ENCODE measurements around the gene MTNR1A.

Gene MTNR1A

DNA sequence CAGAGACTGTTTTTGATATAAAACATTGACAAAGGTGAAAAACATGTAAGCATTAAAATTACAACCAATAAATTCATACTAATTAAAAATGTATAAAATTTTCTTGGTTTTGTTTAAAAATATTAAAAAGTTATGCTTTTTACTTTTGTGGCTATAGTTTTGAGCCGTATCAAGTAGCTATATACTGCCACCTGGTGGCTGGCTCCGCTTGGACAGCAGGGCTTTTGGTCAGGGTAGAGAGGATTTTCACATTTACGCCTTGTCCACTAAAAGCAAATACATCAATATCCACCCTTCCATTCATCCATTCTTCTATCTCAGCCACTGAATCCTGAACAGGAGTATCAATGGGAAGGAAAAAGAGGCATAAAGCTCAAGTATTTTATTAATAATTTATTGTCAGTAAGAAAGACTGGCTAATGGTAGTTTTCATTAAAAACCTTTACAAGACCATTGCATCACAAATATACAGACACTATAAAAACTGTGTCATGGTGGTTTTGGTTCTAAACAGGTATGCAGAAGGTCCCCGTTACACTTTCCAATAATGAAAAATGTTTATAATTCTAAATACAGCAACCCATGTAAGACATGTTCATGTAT is 32.1 kb upstream of the MTNR1A start:
- H3K27me3 ChIP-seq (ENCODE audit: control insufficient read depth, insufficient read depth, low read length), result no peaks in the 10 kb centered on the region
- H3K36me3 ChIP-seq (ENCODE audit: control insufficient read depth, insufficient read depth, low read length), result peaks cover 5% of the 10 kb centered on the region
- H3K9ac ChIP-seq (ENCODE audit: low read length), result no peak overlapping the region
- no peaks in the 10 kb centered on the region for H3K4me1 ChIP-seq (ENCODE audit: control insufficient read depth, insufficient read depth, low read length)
- H3K9me3 ChIP-seq (ENCODE audit: control insufficient read depth, low read length), result no peaks in the 10 kb centered on the region
- H3K4me3 ChIP-seq (ENCODE audit: low read length), result no peak overlapping the region

DNA sequence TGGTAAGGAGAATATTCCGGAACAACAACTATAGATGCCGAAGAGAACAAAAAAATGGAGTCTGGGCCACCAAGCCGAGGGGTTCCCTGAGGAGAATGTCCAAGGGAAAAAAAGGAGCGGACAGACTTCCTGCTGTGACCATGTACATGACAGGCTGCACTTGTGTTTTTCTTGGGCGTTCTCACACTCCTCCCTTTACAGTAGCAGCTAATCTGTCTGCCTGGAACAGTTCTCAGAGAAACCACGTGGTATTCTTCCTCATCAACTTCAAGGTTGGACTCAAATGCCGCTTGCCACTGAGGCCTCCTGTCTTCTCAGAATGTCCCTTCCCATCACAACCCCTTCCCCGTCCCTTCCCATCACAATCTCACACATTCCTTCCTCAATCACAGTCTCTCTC is 30.8 kb upstream of the MTNR1A start:
- Histone ChIP-seq H3K9me3 (ENCODE audit: control insufficient read depth, low read length) (no peaks in the 10 kb centered on the region), H3K4me3 (ENCODE audit: low read length) (no peak overlapping the region), H3K4me1 (ENCODE audit: control insufficient read depth, insufficient read depth, low read length) (no peaks in the 10 kb centered on the region), H3K36me3 (ENCODE audit: control insufficient read depth, insufficient read depth, low read length) (peaks cover 5% of the 10 kb centered on the region), H3K9ac (ENCODE audit: low read length) (no peak overlapping the region), H3K27me3 (ENCODE audit: control insufficient read depth, insufficient read depth, low read length) (no peaks in the 10 kb centered on the region)

- Histone ChIP-seq H3K9me3 (ENCODE audit: control insufficient read depth, low read length) (no peaks in the 10 kb centered on the region), H3K4me3 (ENCODE audit: low read length) (no peak overlapping the region), H3K4me1 (ENCODE audit: control insufficient read depth, insufficient read depth, low read length) (no peaks in the 10 kb centered on the region), H3K9ac (ENCODE audit: low read length) (no peak overlapping the region), H3K36me3 (ENCODE audit: control insufficient read depth, insufficient read depth, low read length) (peaks cover 5% of the 10 kb centered on the region), H3K27me3 (ENCODE audit: control insufficient read depth, insufficient read depth, low read length) (no peaks in the 10 kb centered on the region)
Observed at GRCh38 chr4:186584912-186585311, 29.5 kb upstream of the MTNR1A start.

DNA sequence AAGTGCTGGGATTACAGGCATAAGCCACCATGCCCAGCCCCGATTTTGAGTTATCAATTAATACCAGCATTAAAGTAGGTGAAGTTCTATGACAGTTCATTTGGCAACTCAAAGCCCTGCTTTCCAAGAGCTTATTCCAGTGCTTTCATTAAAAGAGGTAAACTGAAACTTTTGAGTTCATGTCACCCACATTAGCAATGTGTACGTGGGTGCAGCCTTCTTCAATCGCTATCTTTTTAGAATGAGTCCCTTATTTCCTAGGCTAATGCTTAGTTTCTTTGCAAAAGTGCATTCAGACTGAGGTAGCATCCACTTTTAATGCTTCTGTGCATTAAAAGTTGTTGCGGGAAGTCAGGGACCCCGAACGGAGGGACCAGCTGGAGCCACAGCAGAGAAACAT is 26.1 kb upstream of the MTNR1A start:
- Histone ChIP-seq H3K9ac (ENCODE audit: low read length) (no peak overlapping the region), H3K9me3 (ENCODE audit: control insufficient read depth, low read length) (no peaks in the 10 kb centered on the region), H3K4me3 (ENCODE audit: low read length) (no peak overlapping the region), H3K4me1 (ENCODE audit: control insufficient read depth, insufficient read depth, low read length) (no peaks in the 10 kb centered on the region), H3K27me3 (ENCODE audit: control insufficient read depth, insufficient read depth, low read length) (no peaks in the 10 kb centered on the region), H3K36me3 (ENCODE audit: control insufficient read depth, insufficient read depth, low read length) (no peaks in the 10 kb centered on the region)

DNA sequence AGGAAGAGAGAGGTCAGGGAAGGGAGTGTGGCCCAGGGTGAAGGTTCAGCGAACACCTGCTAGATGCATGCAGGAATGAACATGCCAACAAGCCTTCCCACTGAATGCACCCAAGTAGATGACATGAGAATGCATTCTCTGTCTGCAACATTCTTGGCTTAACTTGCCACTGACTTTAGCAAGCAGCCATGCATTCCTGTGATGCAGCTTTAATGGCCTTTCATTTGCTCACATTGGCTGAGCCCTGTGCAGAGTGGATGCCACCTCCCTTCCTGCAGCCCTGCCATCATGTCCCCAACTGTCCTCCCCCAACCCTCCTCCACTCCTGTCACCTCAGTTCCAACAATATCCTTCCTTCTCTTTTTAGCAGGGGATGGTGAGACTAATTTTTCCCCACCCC is 25.3 kb upstream of the MTNR1A start:
- Histone ChIP-seq H3K27me3 (ENCODE audit: control insufficient read depth, insufficient read depth, low read length) (no peaks in the 10 kb centered on the region), H3K4me3 (ENCODE audit: low read length) (no peak overlapping the region), H3K4me1 (ENCODE audit: control insufficient read depth, insufficient read depth, low read length) (no peaks in the 10 kb centered on the region), H3K9ac (ENCODE audit: low read length) (no peak overlapping the region), H3K36me3 (ENCODE audit: control insufficient read depth, insufficient read depth, low read length) (no peaks in the 10 kb centered on the region), H3K9me3 (ENCODE audit: control insufficient read depth, low read length) (no peaks in the 10 kb centered on the region)

DNA sequence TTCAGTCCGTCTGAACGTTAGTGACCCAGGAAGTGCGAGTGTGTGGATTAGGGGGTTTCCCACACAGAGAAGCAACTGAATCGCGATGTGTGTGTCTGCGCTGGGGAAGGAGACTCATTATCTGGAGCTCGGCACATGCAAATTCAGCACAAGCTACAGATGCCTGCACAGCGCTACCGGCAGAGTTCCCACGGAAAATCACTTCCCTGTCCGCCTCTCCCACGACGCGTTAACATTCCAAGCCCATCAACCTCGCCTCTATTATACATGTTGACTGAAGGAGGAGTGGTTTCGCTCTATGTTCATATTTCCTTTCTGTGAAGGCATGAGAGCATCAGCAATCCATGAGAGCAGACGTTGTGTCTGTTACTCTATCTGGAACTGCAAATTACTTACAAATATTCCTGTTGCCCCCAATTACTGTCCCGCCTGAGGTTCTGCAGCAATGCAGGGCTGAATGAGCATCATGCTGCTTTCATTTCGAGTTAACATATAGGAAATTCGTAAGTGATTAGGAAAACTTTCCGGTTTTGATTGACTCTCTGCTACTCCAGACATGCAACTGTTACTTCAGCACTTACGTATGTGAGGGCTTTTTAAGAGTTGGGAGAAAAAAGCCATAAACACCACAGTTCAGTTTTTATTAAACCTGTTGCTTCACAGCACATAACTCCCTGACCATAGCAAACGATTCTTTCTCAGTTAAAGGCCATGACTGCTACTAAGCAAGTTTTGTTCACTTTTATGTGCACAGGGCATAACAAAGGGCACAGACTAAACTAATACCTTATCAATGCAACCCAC is 15.0 kb upstream of the MTNR1A start:
- Histone ChIP-seq H3K9me3 (ENCODE audit: control insufficient read depth, low read length) (no peaks in the 10 kb centered on the region), H3K4me3 (ENCODE audit: low read length) (peak overlapping the region; percentile 23), H3K27me3 (ENCODE audit: control insufficient read depth, insufficient read depth, low read length) (no peaks in the 10 kb centered on the region), H3K9ac (ENCODE audit: low read length) (peak overlapping the region; percentile 11), H3K4me1 (ENCODE audit: control insufficient read depth, insufficient read depth, low read length) (peaks cover 19% of the 10 kb centered on the region), H3K36me3 (ENCODE audit: control insufficient read depth, insufficient read depth, low read length) (no peaks in the 10 kb centered on the region)

- Histone ChIP-seq H3K36me3 (ENCODE audit: control insufficient read depth, insufficient read depth, low read length) (no peaks in the 10 kb centered on the region), H3K27me3 (ENCODE audit: control insufficient read depth, insufficient read depth, low read length) (no peaks in the 10 kb centered on the region), H3K4me3 (ENCODE audit: low read length) (peak overlapping the region; percentile 23), H3K9me3 (ENCODE audit: control insufficient read depth, low read length) (no peaks in the 10 kb centered on the region), H3K4me1 (ENCODE audit: control insufficient read depth, insufficient read depth, low read length) (peaks cover 19% of the 10 kb centered on the region), H3K9ac (ENCODE audit: low read length) (peak overlapping the region; percentile 2)
Observed at GRCh38 chr4:186569533-186570192, 14.3 kb upstream of the MTNR1A start.

GRCh38 chr4:186566068-186566467 is 10.7 kb upstream of the MTNR1A start:
- no peaks in the 10 kb centered on the region for H3K36me3 ChIP-seq (ENCODE audit: control insufficient read depth, insufficient read depth, low read length)
- H3K27me3 ChIP-seq (ENCODE audit: control insufficient read depth, insufficient read depth, low read length), result no peaks in the 10 kb centered on the region
- no peak overlapping the region for H3K4me3 ChIP-seq (ENCODE audit: low read length)
- no peak overlapping the region for H3K9ac ChIP-seq (ENCODE audit: low read length)
- no peaks in the 10 kb centered on the region for H3K9me3 ChIP-seq (ENCODE audit: control insufficient read depth, low read length)
- peaks cover 8% of the 10 kb centered on the region for H3K4me1 ChIP-seq (ENCODE audit: control insufficient read depth, insufficient read depth, low read length)

DNA sequence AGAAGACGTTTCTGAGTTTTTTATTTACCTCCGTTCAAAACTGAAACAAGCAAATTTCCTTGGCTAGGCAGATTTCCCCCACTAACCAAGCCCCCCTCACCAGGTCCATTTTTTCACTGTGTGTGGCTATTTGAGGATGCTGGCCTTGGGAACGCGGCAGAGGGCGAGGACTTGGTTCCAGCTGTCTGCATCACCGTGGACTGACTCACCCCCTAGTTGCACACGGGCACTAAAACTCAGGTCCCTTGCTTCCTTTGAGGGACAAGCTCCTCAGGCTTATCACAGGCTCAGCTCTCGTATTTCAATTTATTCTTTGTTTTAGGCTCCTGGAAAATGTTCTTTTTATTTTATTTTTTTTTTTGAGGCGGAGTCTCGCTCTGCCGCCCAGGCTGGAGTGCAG is 8.4 kb upstream of the MTNR1A start:
- Histone ChIP-seq H3K9ac (ENCODE audit: low read length) (no peak overlapping the region), H3K4me1 (ENCODE audit: control insufficient read depth, insufficient read depth, low read length) (no peaks in the 10 kb centered on the region), H3K36me3 (ENCODE audit: control insufficient read depth, insufficient read depth, low read length) (no peaks in the 10 kb centered on the region), H3K4me3 (ENCODE audit: low read length) (no peak overlapping the region), H3K27me3 (ENCODE audit: control insufficient read depth, insufficient read depth, low read length) (no peaks in the 10 kb centered on the region), H3K9me3 (ENCODE audit: control insufficient read depth, low read length) (no peaks in the 10 kb centered on the region)

DNA sequence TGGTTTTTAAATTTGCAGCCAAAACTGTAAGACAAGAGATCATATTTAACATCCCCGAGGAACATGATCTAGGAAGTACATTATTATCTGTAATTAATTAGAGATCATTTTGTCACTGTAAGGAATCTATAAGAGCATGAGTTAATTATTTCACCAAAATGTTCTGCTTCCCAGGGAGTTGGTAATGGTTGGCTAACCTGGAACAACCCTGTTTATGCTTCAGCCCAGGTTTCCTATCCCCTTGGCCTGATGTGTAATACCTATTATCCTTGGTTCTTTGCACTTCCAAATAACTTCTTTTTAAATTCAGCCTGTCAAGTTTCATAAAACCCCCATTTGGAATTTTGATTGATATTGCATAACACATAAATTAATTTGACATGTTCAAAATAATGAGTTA is 6.4 kb upstream of the MTNR1A start:
- Histone ChIP-seq H3K27me3 (ENCODE audit: control insufficient read depth, insufficient read depth, low read length) (no peaks in the 10 kb centered on the region), H3K4me3 (ENCODE audit: low read length) (no peak overlapping the region), H3K9me3 (ENCODE audit: control insufficient read depth, low read length) (no peaks in the 10 kb centered on the region), H3K36me3 (ENCODE audit: control insufficient read depth, insufficient read depth, low read length) (no peaks in the 10 kb centered on the region), H3K4me1 (ENCODE audit: control insufficient read depth, insufficient read depth, low read length) (no peaks in the 10 kb centered on the region), H3K9ac (ENCODE audit: low read length) (no peak overlapping the region)

- no peaks in the 10 kb centered on the region for H3K9me3 ChIP-seq (ENCODE audit: control insufficient read depth, low read length)
- peaks cover 5% of the 10 kb centered on the region for H3K27me3 ChIP-seq (ENCODE audit: control insufficient read depth, insufficient read depth, low read length)
- no peaks in the 10 kb centered on the region for H3K4me1 ChIP-seq (ENCODE audit: control insufficient read depth, insufficient read depth, low read length)
- H3K36me3 ChIP-seq (ENCODE audit: control insufficient read depth, insufficient read depth, low read length), result no peaks in the 10 kb centered on the region
- no peak overlapping the region for H3K4me3 ChIP-seq (ENCODE audit: low read length)
- H3K9ac ChIP-seq (ENCODE audit: low read length), result no peak overlapping the region
Observed at GRCh38 chr4:186560647-186561046, 5.3 kb upstream of the MTNR1A start.

DNA sequence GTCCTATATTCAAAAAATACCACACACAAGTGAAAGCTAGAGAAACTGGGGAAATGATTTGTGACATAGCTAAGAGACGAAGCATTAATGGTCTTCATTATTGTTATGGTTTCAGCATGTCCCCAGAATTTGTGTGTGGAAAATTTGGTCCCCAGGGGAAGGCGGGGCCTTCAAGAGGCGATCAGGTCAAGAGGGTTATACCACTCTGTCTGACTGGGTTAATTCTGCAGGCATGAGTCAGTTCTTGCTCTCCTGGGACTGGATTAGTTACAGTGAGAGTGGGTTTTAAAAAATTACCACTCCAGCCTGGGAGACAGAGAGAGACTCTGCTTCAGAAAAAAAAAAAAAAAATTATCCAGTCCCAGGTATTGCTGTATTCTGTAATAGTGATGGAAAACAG is 2.1 kb upstream of the MTNR1A start:
- Histone ChIP-seq H3K27me3 (ENCODE audit: control insufficient read depth, insufficient read depth, low read length) (peaks cover 17% of the 10 kb centered on the region), H3K9me3 (ENCODE audit: control insufficient read depth, low read length) (no peaks in the 10 kb centered on the region), H3K9ac (ENCODE audit: low read length) (no peak overlapping the region), H3K4me1 (ENCODE audit: control insufficient read depth, insufficient read depth, low read length) (peaks cover 10% of the 10 kb centered on the region), H3K36me3 (ENCODE audit: control insufficient read depth, insufficient read depth, low read length) (no peaks in the 10 kb centered on the region), H3K4me3 (ENCODE audit: low read length) (no peak overlapping the region)

Data from mucosa of stomach (tissue), 1 donor.